Right lobe of liver (tissue), 4 donors: Measurements from ENCODE around the gene NID2.

Experiments
- CTCF ChIP-seq, 4 donors: fragments of 200-600 bp in 3 of 4; fragments of 450-650 bp in 1 of 4; IDR thresholded peaks; one replicate each; pipeline versions ENCODE4 v1.5.1 to v1.8.0; 2016 to 2022; ENCODE audit warnings: antibody characterized with exemption in 4 of 4, mild to moderate bottlenecking in 2 of 4
- POLR2A ChIP-seq: fragments of 450-650 bp; IDR thresholded peaks from one replicate; pipeline ENCODE4 v1.6.1; 2017; ENCODE audit warnings: antibody characterized with exemption, mild to moderate bottlenecking
- donor health status: DM: no; HTN: no; CAD: no.
- donor health status: DM: no; HTN: no; CAD: no.
- donor health status: DM: no; HTN: yes; CAD: no.

- TF ChIP-seq CTCF (IDR thresholded peaks at IDR 0.05) (no peak), POLR2A (no peak)
Measured at GRCh38 chr14:52070051-52070431, 1.2 kb upstream of the NID2 start.
